Body of pancreas (tissue), 4 donors: ENCODE measurements around the gene ANKIB1. TPM values are rescaled to one million over a fixed set of nuclear protein-coding genes. Genes with fewer than 3 reads are reported as not detected.
"Not testable (repeated sequence)": the region's sequence is repeated elsewhere in the genome, so short reads cannot be mapped to it uniquely, and the experiment has no call there.

ENCODE experiments used
- ATAC-seq: fragments of 150-250 bp; one replicate; pipeline ENCODE4 v1.9.1; 2016
- DNase-seq, 4 donors: peaks; one replicate each; pipeline ENCODE4 v3.0.0-alpha.2; 2019
- H3K27ac ChIP-seq, 4 donors: fragments of 200-600 bp; sonication (generic); 1 replicate in 3 of 4; 2 replicates in 1 of 4; pipeline versions ENCODE4 v1.5.1 to v1.6.1; 2016 to 2019; ENCODE audit warnings: mild to moderate bottlenecking in 1 of 4, mixed read lengths in 1 of 4, moderate library complexity in 1 of 4
- H3K27me3 ChIP-seq, 2 donors: fragments of 200-600 bp; sonication (generic); one replicate each; pipeline ENCODE4 v1.6.0; 2016; ENCODE audit warnings: mild to moderate bottlenecking in 1 of 2
- H3K36me3 ChIP-seq, 2 donors: fragments of 200-600 bp; sonication (generic); replicated peaks in 1 of 2; 2 replicates each; pipeline ENCODE4 v1.5.1; 2016; ENCODE audit warnings: low read depth in 2 of 2; ENCODE audit not compliant: insufficient read depth in 1 of 2
- H3K4me1 ChIP-seq: fragments of 200-600 bp; sonication (generic); one replicate; pipeline ENCODE4 v1.6.0; 2016
- H3K4me3 ChIP-seq, 2 donors: fragments of 200-600 bp; sonication (generic); 1 replicate in 1 of 2; 2 replicates in 1 of 2; pipeline ENCODE4 v1.5.1; 2016 to 2019
- H3K9me3 ChIP-seq, 3 donors: fragments of 200-600 bp; sonication (generic); 1 replicate in 2 of 3; 2 replicates in 1 of 3; pipeline ENCODE4 v1.5.1; 2016
- CTCF ChIP-seq, 7 experiments: fragments of 450-650 bp in 4 of 7; fragments of 200-600 bp in 3 of 7; sonication (generic) in 3 of 7; IDR thresholded peaks; one replicate each; pipeline ENCODE4 v1.5.1; 2016 to 2019; ENCODE audit warnings: antibody characterized with exemption in 7 of 7
- POLR2A ChIP-seq, 3 donors: fragments of 450-650 bp; IDR thresholded peaks; one replicate each; pipeline ENCODE4 v1.6.1; 2016; ENCODE audit warnings: antibody characterized with exemption in 3 of 3, mild to moderate bottlenecking in 2 of 3
- WGBS, 2 donors: methylation state at CpG; one replicate each; pipeline ENCODE4 v1.1.5; 2017; 5-methylcytosine and 5-hydroxymethylcytosine counted together
- intact Hi-C: fragments of 100-400 bp; cut with DNase I; formaldehyde crosslinking; loops from one replicate; pipeline ENCODE4 v1.15.1; 2023
- total RNA-seq, 2 donors: library from RNA; depleted of rRNA; stranded (reverse); fragments of >200 nt; gene quantifications; one replicate each; pipeline ENCODE4 v1.1.0, GENCODE V29; 2016

Gene ANKIB1
- total RNA-seq, 2 donors from 2014 or later, result 20.1 to 33.2 TPM

GRCh38 chr7:92436612-92437445 is 191.1 kb downstream of the ANKIB1 start:
- ATAC-seq, result no peak
- Histone ChIP-seq H3K4me1 (no peaks in the 10 kb centered on the region), H3K4me3 (no peak overlapping the region), H3K9me3 (no peaks in the 10 kb centered on the region), H3K27ac (no peak overlapping the region), H3K27me3 (no peaks in the 10 kb centered on the region), H3K36me3 (no peaks in the 10 kb centered on the region)
- intact Hi-C loops, result no loop called here
- WGBS, 2 donors, result 61 to 64% methylated on average over 7 of the region's 7 CpGs
- TF ChIP-seq POLR2A (IDR thresholded peaks at IDR 0.05), result no peak
- TF ChIP-seq CTCF (IDR thresholded peaks at IDR 0.05), result no peak
- DNase-seq, result no peak

- WGBS, 2 donors, result 69 to 72% methylated on average over 6 of the region's 6 CpGs
- Histone ChIP-seq H3K27me3 (no peaks in the 10 kb centered on the region), H3K36me3 (no peaks in the 10 kb centered on the region), H3K27ac (no peak overlapping the region), H3K9me3 (no peaks in the 10 kb centered on the region), H3K4me1 (no peaks in the 10 kb centered on the region), H3K4me3 (no peak overlapping the region)
- DNase-seq (no peak), ATAC-seq (no peak)
- intact Hi-C loops, result no loop called here
- TF ChIP-seq CTCF (IDR thresholded peaks at IDR 0.05) (no peak), POLR2A (IDR thresholded peaks at IDR 0.05) (no peak)
Observed at GRCh38 chr7:92437956-92438491, 192.2 kb downstream of the ANKIB1 start.

- intact Hi-C loops, H3K4me3 ChIP-seq, H3K27me3 ChIP-seq, H3K36me3 ChIP-seq, ATAC-seq, H3K4me1 ChIP-seq, H3K9me3 ChIP-seq, DNase-seq, H3K27ac ChIP-seq: not testable (repeated sequence)
- 88% methylated on average over 2 of the region's 2 CpGs for WGBS, 2 donors
Observed at GRCh38 chr7:92442720-92443119, 196.9 kb downstream of the ANKIB1 start.

GRCh38 chr7:92446869-92447344 is 201.1 kb downstream of the ANKIB1 start:
- Histone ChIP-seq H3K9me3 (no peaks in the 10 kb centered on the region), H3K4me3 (peak overlapping the region in 1 of 2 donors; percentile 91), H3K4me1 (peaks cover 25% of the 10 kb centered on the region), H3K27ac (peak overlapping the region; percentile 91 to 99 (median 97)), H3K27me3 (no peaks in the 10 kb centered on the region), H3K36me3 (peaks cover 0 to 5% of the 10 kb centered on the region in 2 donors)
- TF ChIP-seq POLR2A (IDR thresholded peaks at IDR 0.05) (no peak), CTCF (IDR thresholded peaks at IDR 0.05) (peak in 1 of 7 experiments; percentile 93)
- intact Hi-C loops, result no loop called here
- WGBS, 2 donors, result 44 to 47% methylated on average over 21 of the region's 21 CpGs
- DNase-seq (peak in 1 of 4 donors; percentile 4), ATAC-seq (no peak)

GRCh38 chr7:92447345-92448204 is 201.8 kb downstream of the ANKIB1 start, which contains the start of gene GATAD1:
Gene GATAD1 (plus strand): TSS chr7:92447482. CDS start chr7:92447730, 248 bp downstream.
- Histone ChIP-seq H3K27me3 (no peaks in the 10 kb centered on the region), H3K9me3 (no peaks in the 10 kb centered on the region), H3K4me3 (peak within 1 kb of the TSS; percentile 67 to 91), H3K36me3 (peaks cover 0 to 7% of the 10 kb centered on the region in 2 donors), H3K27ac (peak within 1 kb of the TSS; percentile 91 to 99 (median 97)), H3K4me1 (peaks cover 25% of the 10 kb centered on the region)
- peak; percentile 93 for ATAC-seq
- intact Hi-C loops, result no loop called here
- whole genome bisulfite sequencing, 2 donors, result 0% methylated on average over 26 to 70 of the region's 87 CpGs
- peak; percentile 91 to 94 (median 94) for DNase-seq
- TF ChIP-seq CTCF (IDR thresholded peaks at IDR 0.05), result peak in 6 of 7 experiments; percentile 78 to 99 (median 98)
- peak; percentile 83 to 93 (median 90) for TF ChIP-seq POLR2A (IDR thresholded peaks at IDR 0.05)
